Ovary (tissue), 9 donors: Measurements from ENCODE around the gene UMAD1. TPM values are rescaled to one million over a fixed set of nuclear protein-coding genes. Genes with fewer than 3 reads are reported as not detected.

Experiments used
- DNase-seq, 5 donors: peaks; one replicate each; pipeline ENCODE4 v3.0.0-alpha.2; 2019 to 2020
- H3K27ac ChIP-seq, 2 donors: fragments of 200-600 bp; one replicate each; pipeline versions ENCODE4 v1.5.1 to v1.8.0; 2019 to 2022
- H3K27me3 ChIP-seq: fragments of 200-600 bp; one replicate; pipeline ENCODE4 v1.8.0; 2022
- H3K36me3 ChIP-seq: fragments of 200-600 bp; sonication (generic); one replicate; pipeline ENCODE4 v1.5.1; 2019
- H3K4me1 ChIP-seq: one replicate; pipeline ENCODE4 v1.8.1; 2013; ENCODE audit warnings: mild to moderate bottlenecking, moderate library complexity; ENCODE audit not compliant: insufficient read depth
- H3K4me3 ChIP-seq: fragments of 200-600 bp; sonication (generic); one replicate; pipeline ENCODE4 v1.5.1; 2017
- H3K9me3 ChIP-seq, 2 donors: fragments of 200-600 bp in 1 of 2; sonication (generic) in 1 of 2; one replicate each; pipeline versions ENCODE4 v1.5.1 to v1.8.1; 2013 to 2019; ENCODE audit warnings: mild to moderate bottlenecking in 1 of 2, moderate library complexity in 1 of 2
- EP300 ChIP-seq: sonication (generic); formaldehyde crosslinking; IDR thresholded peaks from one replicate; pipeline ENCODE4 v1.6.1; 2017; ENCODE audit warnings: antibody characterized with exemption
- POLR2A ChIP-seq: fragments of 450-650 bp; IDR thresholded peaks from one replicate; pipeline ENCODE4 v1.6.1; 2017; ENCODE audit warnings: antibody characterized with exemption, mild to moderate bottlenecking, moderate library complexity
- WGBS, 3 donors: extraction: QIAGEN DNeasy Blood & Tissue Kit in 1 of 3; methylation state at CpG; one replicate each; pipeline versions ENCODE4 v1.1.5 to v1.1.7; 2013 to 2017; 5-methylcytosine and 5-hydroxymethylcytosine counted together
- intact Hi-C, 4 donors: fragments of 100-400 bp; cut with DNase I; formaldehyde crosslinking; loops; one replicate each; pipeline versions ENCODE4 v1.11.0 to v1.15.1; 2022 to 2023
- polyA plus RNA-seq, 2 donors: library from polyadenylated mRNA; stranded (reverse); fragments of 200-250 nt in 1 of 2; fragments of 350-450 nt in 1 of 2; fragmentation: Illumina TruSeq in 1 of 2; extraction: RNeasy Lipid Tissue Mini Kit (QIAGEN cat#74804) in 1 of 2; gene quantifications; one replicate each; pipeline ENCODE4 v1.2.3, GENCODE V29; 2013 to 2014
- total RNA-seq, 7 donors: library from RNA; depleted of rRNA in 2 of 7; stranded (reverse); fragments of >200 nt in 2 of 7; fragmentation: NEBNext Ultra II Directional in 3 of 7; extraction: Animal tissue kit (Norgen Biotek cat#: 25700) in 3 of 7; gene quantifications; one replicate each; pipeline versions ENCODE4 v1.1.0 to v1.2.4, GENCODE V29; 2016 to 2023
- TF ChIP-seq, protein P1 (sequence below), 3 donors: fragments of 450-650 bp in 2 of 3; fragments of 200-600 bp in 1 of 3; IDR thresholded peaks; one replicate each; pipeline versions ENCODE4 v1.5.1 to v1.8.0; 2016 to 2022; ENCODE audit warnings: antibody characterized with exemption in 3 of 3, mild to moderate bottlenecking in 1 of 3
- donor health status: DM: no; HTN: no; CAD: no; lungs with moderate emphysema.
- donor health status: DM: no; HTN: no; CAD: no.
- donor health status: Bipolar disorder and iron deficiency.
- donor health status: DM: yes; HTN: yes; CAD: no.
- donor health status: DM: no; HTN: no; CAD: no.
- donor health status: DM: yes; HTN: yes; CAD: no.

UMAD1 gene
- total and polyA plus RNA-seq, 9 donors: 10.4 to 19.1 (median 16.2) TPM

DNA sequence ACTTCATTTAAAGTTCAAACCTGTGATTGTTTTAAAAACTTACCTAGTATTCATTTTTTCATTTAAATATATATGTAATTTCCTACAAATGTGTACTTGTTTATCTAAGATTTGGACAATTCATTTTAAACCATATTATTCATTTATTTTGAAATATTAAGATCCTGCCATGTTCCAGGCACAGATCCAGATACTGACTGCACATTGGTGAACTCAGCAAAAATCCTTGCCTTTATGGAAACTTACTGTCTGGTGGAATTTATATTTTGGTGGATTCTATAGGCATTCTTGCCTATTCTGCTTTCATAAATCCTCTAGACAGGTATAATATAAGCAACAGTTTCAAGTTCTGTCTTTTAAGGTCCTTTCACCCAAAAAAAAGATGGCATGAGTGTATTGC lies 126.1 kb downstream of the UMAD1 start:
- Histone ChIP-seq H3K4me1 (peaks cover 3% of the 10 kb centered on the region), H3K4me3 (no peak overlapping the region), H3K27ac (no peak overlapping the region), H3K27me3 (no peaks in the 10 kb centered on the region), H3K9me3 (no peaks in the 10 kb centered on the region), H3K36me3 (no peaks in the 10 kb centered on the region)
- no peak for TF ChIP-seq POLR2A
- TF ChIP-seq EP300: no peak
- TF ChIP-seq, protein P1, sequence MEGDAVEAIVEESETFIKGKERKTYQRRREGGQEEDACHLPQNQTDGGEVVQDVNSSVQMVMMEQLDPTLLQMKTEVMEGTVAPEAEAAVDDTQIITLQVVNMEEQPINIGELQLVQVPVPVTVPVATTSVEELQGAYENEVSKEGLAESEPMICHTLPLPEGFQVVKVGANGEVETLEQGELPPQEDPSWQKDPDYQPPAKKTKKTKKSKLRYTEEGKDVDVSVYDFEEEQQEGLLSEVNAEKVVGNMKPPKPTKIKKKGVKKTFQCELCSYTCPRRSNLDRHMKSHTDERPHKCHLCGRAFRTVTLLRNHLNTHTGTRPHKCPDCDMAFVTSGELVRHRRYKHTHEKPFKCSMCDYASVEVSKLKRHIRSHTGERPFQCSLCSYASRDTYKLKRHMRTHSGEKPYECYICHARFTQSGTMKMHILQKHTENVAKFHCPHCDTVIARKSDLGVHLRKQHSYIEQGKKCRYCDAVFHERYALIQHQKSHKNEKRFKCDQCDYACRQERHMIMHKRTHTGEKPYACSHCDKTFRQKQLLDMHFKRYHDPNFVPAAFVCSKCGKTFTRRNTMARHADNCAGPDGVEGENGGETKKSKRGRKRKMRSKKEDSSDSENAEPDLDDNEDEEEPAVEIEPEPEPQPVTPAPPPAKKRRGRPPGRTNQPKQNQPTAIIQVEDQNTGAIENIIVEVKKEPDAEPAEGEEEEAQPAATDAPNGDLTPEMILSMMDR (IDR thresholded peaks at IDR 0.05): no peak
- DNase-seq: no peak
- intact Hi-C loops: no loop called here

DNA sequence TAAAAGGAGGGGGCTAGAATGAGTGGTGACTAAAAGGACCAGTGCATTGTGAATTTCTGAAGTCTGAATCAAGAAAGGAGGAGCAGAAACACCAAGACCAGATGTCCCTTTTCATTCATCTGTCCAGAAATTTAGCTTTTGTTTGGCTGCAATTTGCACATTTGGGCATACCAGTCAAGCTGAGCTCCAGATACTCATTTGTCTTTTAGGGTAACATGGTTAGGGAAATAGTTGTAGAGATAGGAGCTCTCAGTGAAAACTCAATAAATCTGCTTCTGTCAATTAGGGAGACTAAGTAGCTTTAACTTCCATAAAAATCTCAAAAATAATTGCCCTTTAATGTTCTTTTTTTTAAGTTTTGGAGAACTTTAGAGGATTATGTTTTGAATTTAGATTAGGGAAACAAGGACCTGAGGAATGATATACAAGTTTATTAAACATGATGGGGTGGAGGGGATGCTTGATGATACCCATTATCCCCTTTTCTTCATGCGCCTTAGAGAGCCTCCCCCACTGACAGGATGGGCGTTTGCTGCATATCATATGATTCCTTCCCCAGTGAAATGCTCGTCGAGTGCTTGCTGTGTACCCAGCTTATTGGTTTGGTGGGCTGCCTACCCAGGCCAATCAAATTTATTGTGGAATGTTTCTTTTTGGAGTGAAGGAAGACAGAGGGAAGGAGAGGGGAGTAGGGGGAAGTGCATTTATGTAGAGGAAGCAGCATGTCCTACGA lies 128.6 kb downstream of the UMAD1 start:
- DNase-seq: no peak
- H3K9me3 ChIP-seq: no peaks in the 10 kb centered on the region
- no peak overlapping the region for H3K27ac ChIP-seq
- no peaks in the 10 kb centered on the region for H3K27me3 ChIP-seq
- no peak overlapping the region for H3K4me3 ChIP-seq
- TF ChIP-seq, protein P1 (IDR thresholded peaks at IDR 0.05): no peak
- TF ChIP-seq EP300 (no peak), POLR2A (no peak)
- intact Hi-C loops: no loop called here
- H3K4me1 ChIP-seq: peaks cover 3% of the 10 kb centered on the region
- no peaks in the 10 kb centered on the region for H3K36me3 ChIP-seq
- 69 to 72% (median 70%) methylated on average over 5 of the region's 5 CpGs for WGBS, 3 donors

DNA sequence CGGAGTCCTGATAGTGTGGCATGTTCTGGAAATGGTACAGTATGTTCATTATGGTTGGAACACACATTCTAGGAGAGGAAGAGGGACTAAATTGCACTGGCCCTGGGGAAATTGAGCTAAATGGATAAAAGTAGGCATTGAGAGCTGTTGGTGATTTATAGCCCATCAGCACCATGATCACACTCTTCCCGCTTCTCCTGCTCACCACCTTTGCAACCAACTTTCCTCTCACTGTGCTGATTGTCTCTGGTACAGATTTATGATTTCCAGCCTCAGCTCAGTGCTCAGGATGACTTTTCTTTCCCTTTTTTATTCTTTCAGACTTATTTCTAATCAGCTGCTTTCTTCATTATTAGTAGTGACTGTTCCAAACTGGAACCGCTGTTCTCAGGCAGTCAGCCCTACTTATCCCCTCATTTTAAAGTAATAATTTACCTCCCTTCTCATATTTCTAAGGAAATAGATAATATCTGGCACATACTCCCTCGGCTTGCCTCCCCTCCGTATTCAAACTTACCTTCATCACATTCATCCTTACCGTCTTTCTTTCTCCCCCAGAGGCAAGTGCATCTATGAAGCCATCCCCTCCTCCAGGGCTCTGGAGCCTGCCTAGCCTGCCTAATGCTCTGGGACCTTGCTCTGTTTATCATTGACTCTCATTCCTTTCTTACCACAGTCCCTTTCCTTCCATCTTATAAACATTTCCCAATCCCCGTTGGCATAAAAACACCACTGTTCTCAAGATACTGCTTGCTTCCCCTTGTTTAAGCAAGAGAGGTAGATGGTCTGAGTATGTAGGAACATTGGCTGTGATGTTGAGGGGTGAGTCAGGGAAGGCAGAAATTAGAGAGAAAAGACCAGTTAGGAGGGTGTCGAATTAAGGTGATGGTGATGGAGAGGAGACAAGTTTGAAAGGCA lies 129.4 kb downstream of the UMAD1 start:
- H3K4me1 ChIP-seq: peaks cover 3% of the 10 kb centered on the region
- no peak for DNase-seq
- no peaks in the 10 kb centered on the region for H3K9me3 ChIP-seq
- no peaks in the 10 kb centered on the region for H3K27me3 ChIP-seq
- intact Hi-C loops: no loop called here
- H3K4me3 ChIP-seq: no peak overlapping the region
- TF ChIP-seq EP300: no peak
- TF ChIP-seq POLR2A: no peak
- TF ChIP-seq, protein P1 (IDR thresholded peaks at IDR 0.05): no peak
- H3K36me3 ChIP-seq: no peaks in the 10 kb centered on the region
- WGBS, 3 donors: 65 to 74% (median 66%) methylated on average over 8 of the region's 8 CpGs
- H3K27ac ChIP-seq: no peak overlapping the region

DNA sequence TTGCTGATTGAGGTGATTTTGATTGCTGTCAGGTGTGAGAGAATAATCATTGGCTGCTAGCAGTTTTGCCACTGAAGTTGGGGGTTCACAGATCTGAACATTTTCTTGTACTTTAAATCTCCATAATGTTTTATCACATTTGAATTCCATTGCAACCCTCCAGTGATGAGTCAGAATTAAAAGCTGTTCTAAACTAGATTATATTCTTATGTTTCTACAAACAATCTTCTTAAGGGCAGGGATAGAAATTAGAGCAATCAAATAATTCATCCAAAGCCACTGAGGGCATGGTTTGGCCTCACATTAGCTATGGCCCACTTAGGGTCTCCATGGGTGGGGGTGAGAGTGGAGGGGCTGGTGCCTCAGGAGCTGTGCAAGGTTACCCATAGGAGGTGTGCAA lies 130.9 kb downstream of the UMAD1 start:
- Histone ChIP-seq H3K27me3 (no peaks in the 10 kb centered on the region), H3K36me3 (no peaks in the 10 kb centered on the region), H3K9me3 (no peaks in the 10 kb centered on the region), H3K27ac (no peak overlapping the region), H3K4me3 (no peak overlapping the region), H3K4me1 (peaks cover 3% of the 10 kb centered on the region)
- TF ChIP-seq, protein P1 (IDR thresholded peaks at IDR 0.05): no peak
- TF ChIP-seq POLR2A (no peak), EP300 (no peak)
- no peak for DNase-seq
- intact Hi-C loops: no loop called here
